Lung (tissue), 12 donors: ENCODE data around the gene TERC. TPM values are rescaled to one million over a fixed set of nuclear protein-coding genes. Genes with fewer than 3 reads are reported as not detected.

Experiments
- ATAC-seq: fragments of 200-7000 bp; cut with Tn5 transposase; one replicate; pipeline ENCODE4 v1.9.1; 2020; ENCODE audit warnings: moderate number of reproducible peaks; ENCODE audit not compliant: insufficient read depth, low FRiP score
- DNase-seq, 3 donors: peaks; one replicate each; pipeline ENCODE4 v3.0.0-alpha.2; 2013 to 2017
- H3K27ac ChIP-seq, 2 donors: one replicate each; pipeline ENCODE4 v1.5.1; 2013; ENCODE audit warnings: mild to moderate bottlenecking in 2 of 2, moderate library complexity in 2 of 2, control low read depth in 1 of 2, inconsistent platforms in 1 of 2, low read depth in 1 of 2, low read length in 1 of 2
- H3K27me3 ChIP-seq, 3 donors: one replicate each; pipeline ENCODE4 v1.5.1; 2013; ENCODE audit warnings: low read length in 2 of 3; ENCODE audit not compliant: control insufficient read depth in 3 of 3, insufficient read depth in 3 of 3
- H3K36me3 ChIP-seq, 4 donors: one replicate each; pipeline ENCODE4 v1.5.1; 2013; ENCODE audit warnings: low read length in 4 of 4, mild to moderate bottlenecking in 1 of 4, moderate library complexity in 1 of 4; ENCODE audit not compliant: control insufficient read depth in 4 of 4, insufficient read depth in 4 of 4
- H3K4me1 ChIP-seq, 5 donors: one replicate each; pipeline ENCODE4 v1.5.1; 2013; ENCODE audit warnings: low read length in 5 of 5, mild to moderate bottlenecking in 2 of 5, moderate library complexity in 1 of 5; ENCODE audit not compliant: control insufficient read depth in 5 of 5, insufficient read depth in 5 of 5
- H3K4me3 ChIP-seq: one replicate; pipeline ENCODE4 v1.5.1; 2013; ENCODE audit warnings: mild to moderate bottlenecking, control low read depth, moderate library complexity
- H3K9ac ChIP-seq, 2 donors: one replicate each; pipeline ENCODE4 v1.5.1; 2013; ENCODE audit warnings: low read length in 2 of 2, control low read depth in 1 of 2; ENCODE audit not compliant: insufficient read depth in 1 of 2
- H3K9me3 ChIP-seq, 4 donors: one replicate each; pipeline ENCODE4 v1.5.1; 2013; ENCODE audit warnings: low read length in 3 of 4, mild to moderate bottlenecking in 1 of 4, moderate library complexity in 1 of 4; ENCODE audit not compliant: control insufficient read depth in 4 of 4, insufficient read depth in 3 of 4
- WGBS, 2 donors: extraction: QIAGEN DNeasy Blood & Tissue Kit; methylation state at CpG; one replicate each; pipeline ENCODE4 v1.1.7; 2013; 5-methylcytosine and 5-hydroxymethylcytosine counted together
- polyA plus RNA-seq, 2 donors: library from polyadenylated mRNA; stranded (reverse); fragments of 200-250 nt; gene quantifications; one replicate each; pipeline ENCODE4 v1.2.1, GENCODE V29; 2013
- total RNA-seq, 2 donors: library from RNA; depleted of rRNA in 1 of 2; stranded (reverse); fragments of >200 nt in 1 of 2; gene quantifications; one replicate each; pipeline ENCODE4 v1.2.1, GENCODE V29; 2014 to 2021
- TF ChIP-seq, protein P1 (sequence below): IDR thresholded peaks from 2 replicates; pipeline ENCODE4 v1.5.1; 2012; ENCODE audit warnings: mild to moderate bottlenecking; ENCODE audit errors: control extremely low read depth, extremely low read depth
- donor health status: control.
- donor health status: control.
- donor health status: Bipolar disorder and iron deficiency.
- donor health status: healthy.
- donor health status: DM: yes; HTN: yes; CAD: no.

The TERC gene
- total and polyA plus RNA-seq, 4 donors = 0.16 to 45.7 (median 12.4) TPM; not detected in 1

DNA sequence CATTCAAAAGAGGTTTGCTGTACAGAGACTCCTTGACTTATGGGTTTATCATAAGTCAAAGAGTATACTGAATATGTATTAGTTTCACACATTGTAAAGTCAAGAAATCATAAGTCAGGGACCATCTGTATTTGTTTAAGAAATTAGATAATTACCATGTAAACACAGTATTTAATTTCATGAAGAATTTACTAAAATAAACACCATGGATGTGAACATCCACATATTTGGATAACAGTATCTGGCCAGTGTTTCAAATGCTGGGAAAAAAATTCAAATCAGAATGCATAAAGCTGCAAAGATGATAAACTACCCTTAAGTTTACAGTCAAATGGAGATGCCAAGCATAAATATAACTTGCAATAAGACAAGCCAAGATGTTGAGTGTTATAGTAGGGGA lies 25.4 kb upstream of the TERC start:
- Histone ChIP-seq H3K27ac (no peak overlapping the region), H3K9ac (no peak overlapping the region), H3K4me1 (peaks cover 0 to 1% (median 0%) of the 10 kb centered on the region in 5 donors), H3K4me3 (no peak overlapping the region), H3K9me3 (no peaks in the 10 kb centered on the region), H3K36me3 (peaks cover 11 to 25% (median 18%) of the 10 kb centered on the region in 4 donors), H3K27me3 (no peaks in the 10 kb centered on the region)
- TF ChIP-seq, protein P1, sequence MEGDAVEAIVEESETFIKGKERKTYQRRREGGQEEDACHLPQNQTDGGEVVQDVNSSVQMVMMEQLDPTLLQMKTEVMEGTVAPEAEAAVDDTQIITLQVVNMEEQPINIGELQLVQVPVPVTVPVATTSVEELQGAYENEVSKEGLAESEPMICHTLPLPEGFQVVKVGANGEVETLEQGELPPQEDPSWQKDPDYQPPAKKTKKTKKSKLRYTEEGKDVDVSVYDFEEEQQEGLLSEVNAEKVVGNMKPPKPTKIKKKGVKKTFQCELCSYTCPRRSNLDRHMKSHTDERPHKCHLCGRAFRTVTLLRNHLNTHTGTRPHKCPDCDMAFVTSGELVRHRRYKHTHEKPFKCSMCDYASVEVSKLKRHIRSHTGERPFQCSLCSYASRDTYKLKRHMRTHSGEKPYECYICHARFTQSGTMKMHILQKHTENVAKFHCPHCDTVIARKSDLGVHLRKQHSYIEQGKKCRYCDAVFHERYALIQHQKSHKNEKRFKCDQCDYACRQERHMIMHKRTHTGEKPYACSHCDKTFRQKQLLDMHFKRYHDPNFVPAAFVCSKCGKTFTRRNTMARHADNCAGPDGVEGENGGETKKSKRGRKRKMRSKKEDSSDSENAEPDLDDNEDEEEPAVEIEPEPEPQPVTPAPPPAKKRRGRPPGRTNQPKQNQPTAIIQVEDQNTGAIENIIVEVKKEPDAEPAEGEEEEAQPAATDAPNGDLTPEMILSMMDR = no peak
- ATAC-seq = no peak
- DNase-seq = no peak

DNA sequence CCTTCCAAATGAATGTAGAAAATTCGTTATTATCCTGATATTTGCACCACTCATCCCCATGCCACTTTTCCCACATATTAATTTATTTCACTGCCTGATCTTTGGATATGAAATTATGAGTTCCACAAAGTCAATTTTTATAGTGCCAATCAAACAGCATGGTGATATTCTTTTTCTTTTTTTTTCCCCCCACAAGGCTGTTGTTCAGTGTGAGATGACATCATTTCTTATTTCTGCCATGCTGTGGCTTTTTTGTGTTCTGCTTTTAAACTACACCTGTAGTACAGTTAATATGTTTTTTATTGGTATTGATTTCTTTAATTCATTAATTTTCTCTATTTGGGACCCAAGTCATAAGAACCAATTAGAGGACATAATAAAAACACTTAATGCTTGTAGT lies 22.9 kb upstream of the TERC start:
- H3K4me1 ChIP-seq = peaks cover 0 to 1% (median 0%) of the 10 kb centered on the region in 5 donors
- 35 to 72% methylated on average over 1 of the region's 1 CpG for WGBS, 2 donors
- H3K4me3 ChIP-seq = no peak overlapping the region
- no peaks in the 10 kb centered on the region for H3K27me3 ChIP-seq
- no peak overlapping the region for H3K9ac ChIP-seq
- TF ChIP-seq, protein P1 = no peak
- no peaks in the 10 kb centered on the region for H3K9me3 ChIP-seq
- H3K27ac ChIP-seq = no peak overlapping the region
- H3K36me3 ChIP-seq = peaks cover 11 to 22% (median 18%) of the 10 kb centered on the region in 4 donors
- DNase-seq (no peak), ATAC-seq (no peak)

DNA sequence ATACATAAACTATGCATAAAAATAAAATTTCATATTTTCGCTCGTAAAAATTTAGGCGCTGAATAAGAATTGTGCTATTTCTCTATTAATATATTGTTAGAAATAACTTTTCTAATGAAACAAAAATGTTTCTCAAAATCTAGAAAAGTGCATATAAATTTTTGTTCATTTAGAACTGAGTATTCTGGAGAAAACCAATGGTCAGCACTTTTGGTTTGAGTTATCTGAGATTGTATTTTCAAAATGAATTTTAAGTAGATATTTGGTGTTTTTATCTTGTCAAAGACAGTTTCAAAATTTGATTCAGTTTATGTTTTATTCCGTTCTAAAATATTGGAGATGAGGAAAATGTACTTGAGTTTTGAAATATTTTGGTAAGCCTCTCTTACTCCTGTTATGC lies 22.3 kb upstream of the TERC start:
- DNase-seq (no peak), ATAC-seq (no peak)
- H3K9ac ChIP-seq = no peak overlapping the region
- 97 to 99% methylated on average over 4 of the region's 4 CpGs for WGBS, 2 donors
- H3K9me3 ChIP-seq = no peaks in the 10 kb centered on the region
- no peak overlapping the region for H3K27ac ChIP-seq
- TF ChIP-seq, protein P1 = no peak
- H3K36me3 ChIP-seq = peaks cover 9 to 23% (median 20%) of the 10 kb centered on the region in 4 donors
- no peaks in the 10 kb centered on the region for H3K27me3 ChIP-seq
- H3K4me3 ChIP-seq = no peak overlapping the region
- no peaks in the 10 kb centered on the region for H3K4me1 ChIP-seq

DNA sequence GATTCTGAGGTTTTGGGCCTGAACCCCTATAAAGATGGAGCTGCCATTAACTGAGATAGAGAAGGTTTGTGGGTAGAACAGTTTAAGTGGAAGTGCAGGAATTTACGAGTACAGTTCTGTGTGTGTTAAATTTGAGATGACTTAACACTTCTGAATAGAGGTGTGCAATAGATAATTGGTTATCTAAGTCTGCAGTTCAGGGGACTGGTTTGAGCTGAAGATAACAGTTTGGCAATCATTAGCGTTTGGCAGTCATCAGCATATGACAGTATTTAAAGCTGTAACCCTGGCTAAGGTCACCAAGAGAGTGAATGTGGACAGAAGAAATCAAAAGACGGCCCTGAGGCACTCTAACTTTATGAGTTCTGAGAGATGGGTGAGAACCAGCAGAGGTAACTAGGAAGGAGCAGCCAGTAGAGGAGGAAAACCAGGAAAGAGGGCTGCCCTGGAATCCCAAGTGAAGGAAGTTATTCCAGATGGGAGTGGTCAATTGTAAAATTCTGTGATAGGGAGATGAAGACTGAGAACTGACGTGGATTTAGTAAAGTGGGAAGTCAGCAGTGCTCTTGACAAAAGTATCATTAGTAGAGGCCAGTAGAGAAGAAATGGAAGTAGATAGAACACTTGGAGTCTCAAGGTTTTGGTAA lies 16.5 kb upstream of the TERC start:
- Histone ChIP-seq H3K4me1 (peaks cover 0 to 10% (median 0%) of the 10 kb centered on the region in 5 donors), H3K27me3 (no peaks in the 10 kb centered on the region), H3K9me3 (no peaks in the 10 kb centered on the region), H3K36me3 (peaks cover 21 to 49% (median 35%) of the 10 kb centered on the region in 4 donors), H3K4me3 (no peak overlapping the region), H3K9ac (no peak overlapping the region), H3K27ac (no peak overlapping the region)
- ATAC-seq = no peak
- TF ChIP-seq, protein P1 = no peak
- 85 to 91% methylated on average over 4 of the region's 4 CpGs for WGBS, 2 donors
- DNase-seq = no peak
